HepG2 (cell line): Measurements from ENCODE around the gene SPATA25. TPM values are rescaled to one million over a fixed set of nuclear protein-coding genes. Genes with fewer than 3 reads are reported as not detected.

Experiments
- IRF1 ChIP-seq: sonication (generic); formaldehyde crosslinking; IDR thresholded peaks from 2 replicates; pipeline ENCODE4 v1.4.0; 2020; ENCODE audit warnings: low read depth, mild to moderate bottlenecking, missing genetic modification reagents
- MIXL1 ChIP-seq: IDR thresholded peaks from 2 replicates; pipeline ENCODE4 v1.6.1; 2016
- NKX3-1 ChIP-seq: sonication (generic); formaldehyde crosslinking; IDR thresholded peaks from 2 replicates; pipeline ENCODE4 v1.5.0; 2020; ENCODE audit warnings: missing genetic modification reagents
- RXRA ChIP-seq: sonication (generic); formaldehyde crosslinking; IDR thresholded peaks from 2 replicates; pipeline ENCODE4 v1.5.1; 2020; ENCODE audit warnings: missing genetic modification reagents
- SETDB1 ChIP-seq: sonication (generic); formaldehyde crosslinking; IDR thresholded peaks from 2 replicates; pipeline ENCODE4 v1.5.1; 2020; ENCODE audit warnings: missing genetic modification reagents, mild to moderate bottlenecking, borderline replicate concordance
- SMYD3 ChIP-seq: sonication (generic); formaldehyde crosslinking; IDR thresholded peaks from 2 replicates; pipeline ENCODE4 v1.8.1; 2023; ENCODE audit warnings: mild to moderate bottlenecking, missing genetic modification reagents
- THAP9 ChIP-seq: sonication (generic); formaldehyde crosslinking; IDR thresholded peaks from 2 replicates; pipeline ENCODE4; 2020; ENCODE audit warnings: missing genetic modification reagents, mild to moderate bottlenecking, borderline replicate concordance
- UBTF ChIP-seq: sonication (generic); formaldehyde crosslinking; IDR thresholded peaks from 2 replicates; pipeline ENCODE4 v1.4.0; 2020; ENCODE audit warnings: mild to moderate bottlenecking, missing genetic modification reagents
- ZBTB26 ChIP-seq: IDR thresholded peaks from 2 replicates; pipeline ENCODE4 v1.6.1; 2016; ENCODE audit warnings: missing compliant biosample characterization, missing genetic modification reagents, borderline replicate concordance
- ZFAT ChIP-seq: sonication (generic); formaldehyde crosslinking; conservative IDR thresholded peaks from 2 replicates; pipeline ENCODE4 v1.8.1; 2023; ENCODE audit warnings: missing genetic modification reagents, inconsistent platforms
- ZHX2 ChIP-seq, 2 experiments: sonication (generic) in 1 of 2; formaldehyde crosslinking in 1 of 2; IDR thresholded peaks; 2 replicates each; pipeline versions ENCODE4 v1.6.1 to v1.9.0; 2014 to 2022; ENCODE audit warnings: antibody characterized with exemption in 1 of 2, borderline replicate concordance in 1 of 2, inconsistent platforms in 1 of 2, low read depth in 1 of 2, missing genetic modification reagents in 1 of 2
- ZNF414 ChIP-seq: sonication (generic); formaldehyde crosslinking; IDR thresholded peaks from 2 replicates; pipeline ENCODE4 v1.5.0; 2020; ENCODE audit warnings: missing genetic modification reagents
- polyA plus RNA-seq, 8 experiments: library from polyadenylated mRNA; depleted of rRNA in 3 of 8; stranded (reverse) in 7 of 8; unstranded in 1 of 8; fragments of >200 nt; fragmentation: Illumina TruSeq in 4 of 8; extraction: Trizol in 4 of 8; gene quantifications; 2 replicates each; pipeline versions ENCODE4 v1.2.1 to v1.2.3, GENCODE V29; 2011 to 2016; ENCODE audit warnings: low read depth in 4 of 8, missing spikeins in 1 of 8, mixed read lengths in 1 of 8; ENCODE audit not compliant: insufficient read depth in 1 of 8
- total RNA-seq, 5 experiments: library from RNA; depleted of rRNA; stranded (reverse); fragments of >200 nt; fragmentation: Illumina TruSeq; extraction: Trizol; gene quantifications; 2 replicates each; pipeline ENCODE4 v1.2.3, GENCODE V29; 2016; ENCODE audit warnings: low read depth in 1 of 5

SPATA25 gene
- total and polyA plus RNA-seq, 2 of the 13 experiments (the other 11 are each of a cell fraction or from before 2014, with no cell fraction given) = 4.8 to 7.6 TPM

GRCh38 chr20:45890077-45890984, 2.9 kb upstream of the SPATA25 start (continued):
- TF ChIP-seq ZHX2 (IDR thresholded peaks at IDR 0.05; ENCODE audit: low read depth) = no peak
- TF ChIP-seq ZHX2 (CRISPR knock-in tag; IDR thresholded peaks at IDR 0.05; ENCODE audit: borderline replicate concordance) = no peak
- no peak; the same call in 1 of the 2 replicates for TF ChIP-seq SMYD3 (CRISPR knock-in tag)
- TF ChIP-seq IRF1 (CRISPR knock-in tag) = no peak; the same call in 1 of the 2 replicates
- TF ChIP-seq THAP9 (CRISPR knock-in tag) = no peak
- no peak; the same call in 1 of the 2 replicates for TF ChIP-seq NKX3-1
- TF ChIP-seq SETDB1 = peak; percentile 84
- TF ChIP-seq UBTF (CRISPR knock-in tag) = peak; percentile 65
- no peak; the same call in 1 of the 2 replicates for TF ChIP-seq ZFAT (CRISPR knock-in tag)
- TF ChIP-seq ZBTB26 (CRISPR knock-in tag) = peak; percentile 88; the same call in 1 of the 2 replicates
- peak; percentile 51; the same call in 1 of the 2 replicates for TF ChIP-seq MIXL1 (CRISPR knock-in tag)
- TF ChIP-seq RXRA (CRISPR knock-in tag) = peak; percentile 6; the same call in 1 of the 2 replicates
- TF ChIP-seq ZNF414 (CRISPR knock-in tag) = no peak
